HL-60/S4 treated with retinoic acid at 250 ng/mL for 4 days and 3 days (cell line): ENCODE results near the gene CCT2.
"Not testable (repeated sequence)": the region's sequence is repeated elsewhere in the genome, so short reads cannot be mapped to it uniquely, and the experiment has no call there.

Source experiments
- in situ Hi-C: fragments of 300-500 bp; cut with MboI; formaldehyde crosslinking; loops from 2 replicates; pipeline ENCODE4 v1.7.0; 2022; ENCODE audit warnings: low sequenced_read_pairs

CCT2 gene

DNA sequence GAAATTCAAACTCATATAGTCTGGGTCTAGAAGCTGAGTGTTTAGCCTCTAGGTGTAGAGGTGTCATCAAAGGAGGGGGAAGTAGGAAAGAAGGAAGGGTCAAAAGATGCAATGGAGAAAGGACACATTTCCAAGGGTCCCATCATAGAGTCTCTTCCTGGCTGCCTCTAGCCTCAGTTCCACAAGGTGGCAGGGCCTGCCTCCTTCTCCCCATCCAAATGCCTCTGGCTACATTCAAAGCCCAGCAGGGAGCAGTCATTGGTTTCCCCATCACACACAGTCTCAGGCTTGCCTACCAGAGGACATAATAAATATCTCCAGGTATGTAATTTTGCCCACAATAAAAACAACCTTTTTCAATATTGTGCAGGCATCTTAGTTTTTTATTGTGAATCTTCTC, 2.1 kb upstream of the CCT2 start:
- in situ Hi-C loops: no loop called here

DNA sequence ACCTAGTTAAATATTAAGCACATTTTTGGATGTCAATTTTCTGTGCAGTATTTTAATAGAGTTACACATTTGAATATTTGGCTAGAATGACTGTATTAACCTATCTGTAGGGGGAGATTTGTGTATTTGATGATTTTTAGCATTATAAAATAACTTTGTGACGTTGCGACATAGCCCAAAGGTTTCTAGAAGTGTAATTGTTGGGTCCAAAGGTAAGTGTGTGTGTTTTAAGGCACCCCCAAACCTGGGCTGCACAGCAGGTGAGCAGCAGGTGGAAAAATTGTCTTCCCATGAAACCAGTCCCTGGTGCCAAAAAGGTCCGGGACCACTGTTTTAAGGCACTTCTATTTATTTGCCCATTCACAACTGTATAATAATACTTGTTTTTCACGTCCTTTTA, 3.3 kb downstream of the CCT2 start:
- in situ Hi-C loops: no loop called here

- in situ Hi-C loops: no loop called here
These were observed 3.8 kb downstream of the CCT2 start for GRCh38 chr12:69589082-69589481.

DNA sequence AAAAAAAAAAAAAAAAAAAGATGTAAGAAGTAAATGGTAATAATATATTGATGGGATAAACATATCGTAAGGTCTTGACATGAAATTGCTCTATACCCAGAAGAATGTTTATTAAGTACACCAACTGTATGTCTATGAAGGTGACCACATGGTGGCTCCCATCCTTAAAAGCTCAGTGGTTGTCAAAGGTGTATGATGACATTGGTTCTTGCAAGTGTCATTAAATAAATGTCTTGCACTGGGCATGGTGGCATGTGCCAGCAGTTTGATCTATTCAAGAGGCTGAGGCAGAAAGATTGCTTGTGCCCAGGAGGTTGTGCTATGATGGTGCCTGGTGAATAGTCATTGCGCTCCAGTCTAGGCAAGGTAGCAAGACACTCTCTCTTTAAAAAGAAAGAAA, 10.4 kb downstream of the CCT2 start:
- in situ Hi-C loops: no loop called here

GRCh38 chr12:69598174-69598753, 13.0 kb downstream of the CCT2 start:
- in situ Hi-C loops: no loop called here

DNA sequence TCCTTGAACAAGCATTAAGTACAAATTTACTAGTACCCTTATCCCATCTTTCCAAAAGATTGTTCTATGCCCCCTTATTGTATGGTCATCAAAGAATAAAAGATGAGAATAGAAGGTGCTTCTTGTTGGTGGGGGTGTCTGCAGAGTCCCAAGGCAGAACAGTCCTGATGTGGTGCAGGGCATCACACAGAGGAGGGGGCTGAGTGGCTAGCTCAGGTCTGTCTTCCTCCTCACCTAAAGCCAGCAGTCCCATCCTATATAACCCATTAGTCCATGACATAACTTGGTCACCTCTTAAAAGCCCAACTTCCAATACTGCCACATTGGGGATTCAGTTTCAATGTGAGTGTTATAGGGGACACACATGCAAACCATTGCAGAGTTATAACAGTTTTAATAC, 15.5 kb downstream of the CCT2 start:
- in situ Hi-C loops: no loop called here

- in situ Hi-C loops: no loop called here
These were observed 16.9 kb downstream of the CCT2 start for GRCh38 chr12:69601962-69602685.

DNA sequence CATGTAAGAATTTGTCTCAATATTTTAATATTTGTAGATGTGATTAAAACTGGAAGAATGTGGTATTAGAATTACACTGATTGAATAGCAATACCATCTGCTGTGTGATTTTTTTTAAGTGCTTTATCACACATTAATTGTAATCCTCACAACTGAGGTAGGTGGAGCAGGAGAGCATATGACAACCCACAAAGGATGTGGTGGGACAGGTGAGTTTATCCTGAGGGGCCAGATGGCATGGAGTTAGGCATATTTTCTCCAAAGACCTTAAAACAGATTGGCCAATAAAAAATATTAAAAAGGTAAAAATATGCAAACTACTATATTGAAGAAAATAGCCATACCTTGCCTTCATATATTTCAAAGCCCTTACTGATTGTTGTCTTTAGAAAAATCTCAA, 17.7 kb downstream of the CCT2 start:
- in situ Hi-C loops: no loop called here

- in situ Hi-C loops: not testable (repeated sequence)
These were observed 18.3 kb downstream of the CCT2 start for GRCh38 chr12:69603556-69603955.

GRCh38 chr12:69604275-69604674, 19.0 kb downstream of the CCT2 start:
- in situ Hi-C loops: not testable (repeated sequence)

- in situ Hi-C loops: no loop called here
These were observed 22.9 kb downstream of the CCT2 start for GRCh38 chr12:69608114-69608513.

GRCh38 chr12:69610126-69610525, 24.9 kb downstream of the CCT2 start:
- in situ Hi-C loops: no loop called here

GRCh38 chr12:69610729-69611128, 25.5 kb downstream of the CCT2 start, which contains the start of gene LRRC10:
LRRC10 (minus strand) TSS chr12:69610907; CDS start chr12:69610838, 69 bp downstream.
- in situ Hi-C loops: no loop called here

- in situ Hi-C loops: no loop called here
These were observed 28.1 kb downstream of the CCT2 start for GRCh38 chr12:69613351-69613750.

GRCh38 chr12:69616025-69616424, 30.8 kb downstream of the CCT2 start:
- in situ Hi-C loops: no loop called here

- in situ Hi-C loops: no loop called here
These were observed 33.8 kb downstream of the CCT2 start for GRCh38 chr12:69619050-69619449.

DNA sequence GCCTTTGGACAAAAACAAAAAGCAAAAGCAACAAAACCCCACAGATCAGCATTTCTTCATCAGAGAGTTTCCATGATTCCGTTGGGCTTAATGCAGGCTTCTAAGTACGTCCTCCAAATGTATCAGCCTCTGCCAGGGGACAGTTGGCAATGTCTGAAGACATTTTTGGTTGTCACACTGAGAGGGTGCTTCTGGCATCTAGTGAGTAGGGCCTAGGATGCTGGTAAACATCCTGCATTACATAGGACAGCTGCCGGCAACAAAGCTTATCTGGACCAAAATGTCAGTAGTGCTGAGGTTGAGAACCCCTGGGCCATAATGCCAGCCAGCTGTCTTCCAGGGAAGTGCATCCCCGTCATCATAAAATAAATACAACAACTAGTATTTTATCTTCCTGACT, 34.8 kb downstream of the CCT2 start:
- in situ Hi-C loops: no loop called here

- in situ Hi-C loops: no loop called here
These were observed 35.7 kb downstream of the CCT2 start for GRCh38 chr12:69620921-69621320.

DNA sequence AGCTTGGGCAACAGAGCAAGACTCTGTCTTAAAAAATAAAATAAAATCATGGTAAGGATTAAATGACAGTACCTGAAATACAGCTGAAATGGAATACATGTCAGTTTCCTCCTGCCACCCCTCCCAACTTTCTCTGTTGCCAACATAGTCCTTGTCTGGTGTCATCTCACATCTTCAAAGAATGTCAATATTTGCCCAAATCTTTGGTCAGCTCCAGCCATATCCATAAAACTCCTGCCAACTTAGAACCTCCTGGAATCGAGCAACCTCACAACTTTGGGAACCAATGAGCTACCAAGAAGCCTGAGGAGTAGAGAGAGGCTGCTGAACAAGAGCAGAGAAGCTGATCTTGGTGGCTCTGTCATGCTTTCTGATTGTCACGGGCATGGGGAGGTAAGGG, 36.3 kb downstream of the CCT2 start:
- in situ Hi-C loops: no loop called here

DNA sequence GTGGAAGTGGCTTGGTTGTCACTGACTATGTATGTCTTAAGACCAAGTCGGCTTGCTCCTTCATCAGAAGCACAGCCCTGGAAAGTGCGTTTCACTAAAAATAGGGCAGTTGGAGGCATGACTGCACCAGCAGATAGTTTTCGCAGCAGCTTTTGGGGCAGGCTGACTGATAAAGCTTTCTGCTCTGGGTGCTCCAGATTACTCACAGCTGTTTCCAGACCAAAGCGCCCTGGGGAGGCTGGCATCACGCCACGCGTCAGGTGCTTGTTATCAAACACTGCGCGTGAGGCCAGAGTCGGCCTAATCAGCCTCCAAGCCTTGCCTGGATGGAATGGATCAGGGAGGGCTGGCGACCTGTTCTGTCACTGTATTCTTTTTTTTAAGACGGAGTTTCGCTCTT, 38.7 kb downstream of the CCT2 start:
- in situ Hi-C loops: no loop called here

DNA sequence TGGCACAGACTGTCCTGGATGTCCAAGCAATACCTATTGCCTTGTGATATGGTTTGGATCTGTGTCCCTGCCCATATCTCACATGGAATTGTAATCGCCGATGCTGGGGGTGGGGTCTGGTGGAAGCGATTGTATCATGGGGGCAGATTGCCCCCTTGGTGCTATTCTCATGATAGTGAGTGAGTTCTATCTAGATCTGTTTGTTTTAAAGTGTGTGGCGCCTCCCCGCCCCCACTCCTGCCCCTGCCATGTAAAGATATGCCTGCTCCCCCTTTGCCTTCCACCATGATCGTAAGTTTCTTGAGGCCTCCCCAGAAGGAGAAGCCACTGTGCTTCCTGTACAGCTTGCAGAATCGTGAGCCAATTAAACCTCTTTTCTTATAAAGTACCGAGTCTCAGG, 42.2 kb downstream of the CCT2 start:
- in situ Hi-C loops: no loop called here

DNA sequence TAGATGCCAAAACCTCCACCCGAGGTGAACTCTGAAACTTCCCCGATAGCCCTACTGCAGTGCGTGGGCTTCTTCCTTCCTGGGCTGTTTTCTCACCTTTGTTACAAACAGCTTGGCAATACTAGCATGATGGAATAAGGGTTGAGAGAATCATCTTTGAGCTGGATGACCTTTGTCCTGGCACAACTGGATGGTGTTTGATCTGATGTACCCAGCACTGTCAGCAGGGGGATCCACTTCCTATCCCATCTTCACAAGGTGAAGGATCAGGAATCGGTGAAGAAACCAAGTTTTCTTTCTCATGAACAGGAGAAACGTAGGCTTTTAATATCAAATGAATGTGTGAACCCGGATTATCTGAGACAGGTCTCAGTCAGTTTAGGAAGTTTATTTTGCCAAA, 44.9 kb downstream of the CCT2 start:
- in situ Hi-C loops: no loop called here

DNA sequence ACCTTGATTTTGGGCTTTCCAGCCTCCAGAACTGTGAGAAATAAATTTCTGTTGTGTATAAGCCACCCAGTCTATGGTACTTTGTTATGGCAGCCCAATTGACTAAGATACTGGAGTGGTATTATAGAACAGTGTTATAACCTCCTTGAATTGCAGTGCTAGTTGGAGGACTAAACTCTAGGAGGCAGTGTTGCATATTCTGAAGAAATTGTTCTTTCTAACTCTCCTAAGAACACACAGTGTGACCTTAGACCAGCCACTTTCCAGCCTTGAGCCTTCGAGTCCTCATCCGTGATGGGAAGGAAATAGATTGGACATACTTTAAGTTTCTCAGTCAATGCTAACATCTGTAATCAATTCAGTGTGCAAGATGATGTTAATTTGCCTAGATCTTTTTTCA, 47.8 kb downstream of the CCT2 start:
- in situ Hi-C loops: no loop called here
